B cell (primary cell): ENCODE data around the gene B3GNT9. TPM values are rescaled to one million over a fixed set of nuclear protein-coding genes. Genes with fewer than 3 reads are reported as not detected.
A peak's percentile ranks its signal among the peaks of the same experiment; 100 is the strongest.

ENCODE experiments used
- ATAC-seq: fragments of 200-7000 bp; cut with Tn5 transposase; one replicate; pipeline ENCODE4 v1.10.0; 2021; ENCODE audit warnings: low read depth, mild to moderate bottlenecking, moderate number of reproducible peaks, moderate library complexity
- CTCF ChIA-PET: fragments of 350-600 bp; sonication (Branson Sonifier 250); formaldehyde crosslinking; loops from one replicate; lab custom pipeline; 2021; ENCODE audit warnings: antibody characterized with exemption, inconsistent platforms; lab: Charles Lee
- POLR2A ChIA-PET: fragments of 350-600 bp; sonication (Branson Sonifier 250); formaldehyde crosslinking; loops from one replicate; lab custom pipeline; 2021; ENCODE audit warnings: antibody characterized with exemption; lab: Charles Lee
- DNase-seq: peaks from one replicate; pipeline ENCODE4 v3.0.0; 2013
- H2AFZ ChIP-seq: 2 replicates; pipeline ENCODE4 v1.6.1; 2012; ENCODE audit warnings: mild to moderate bottlenecking, low read depth, low read length; ENCODE audit not compliant: insufficient read depth, poor library complexity, severe bottlenecking
- H3K27ac ChIP-seq, 2 donors: 1 replicate in 1 of 2; 2 replicates in 1 of 2; pipeline ENCODE4 v1.5.1; 2012 to 2013; ENCODE audit warnings: low read length in 2 of 2, mild to moderate bottlenecking in 2 of 2, moderate library complexity in 1 of 2
- H3K27me3 ChIP-seq, 4 experiments: fragments of 200-600 bp in 1 of 4; sonication (generic) in 1 of 4; replicated peaks in 1 of 4; 1 replicate in 2 of 4; 2 replicates in 2 of 4; pipeline versions ENCODE4 v1.6.1 to v1.7.0; 2013 to 2016; ENCODE audit warnings: low read length in 3 of 4, mild to moderate bottlenecking in 2 of 4, mixed read lengths in 1 of 4, moderate library complexity in 1 of 4; ENCODE audit not compliant: insufficient read depth in 4 of 4, control insufficient read depth in 3 of 4; ENCODE audit errors: control extremely low read depth in 1 of 4
- H3K36me3 ChIP-seq, 2 experiments: replicated peaks in 1 of 2; 1 replicate in 1 of 2; 2 replicates in 1 of 2; pipeline versions ENCODE4 v1.6.1 to v1.7.1; 2013; ENCODE audit warnings: low read length in 1 of 2; ENCODE audit not compliant: insufficient read depth in 2 of 2, control insufficient read depth in 1 of 2; ENCODE audit errors: control extremely low read depth in 1 of 2, extremely low read depth in 1 of 2
- H3K4me1 ChIP-seq, 2 donors: fragments of 200-600 bp in 1 of 2; sonication (generic) in 1 of 2; 1 replicate in 1 of 2; 2 replicates in 1 of 2; pipeline versions ENCODE4 v1.5.1 to v1.6.1; 2013 to 2017; ENCODE audit warnings: low read length in 2 of 2; ENCODE audit not compliant: control insufficient read depth in 2 of 2, insufficient read depth in 2 of 2
- H3K4me2 ChIP-seq: replicated peaks from 2 replicates; pipeline ENCODE3; 2012; ENCODE audit warnings: mild to moderate bottlenecking, low read depth, low read length; ENCODE audit not compliant: poor library complexity, severe bottlenecking
- H3K4me3 ChIP-seq, 5 experiments: fragments of 200-600 bp in 1 of 5; sonication (generic) in 1 of 5; 1 replicate in 3 of 5; 2 replicates in 2 of 5; pipeline versions ENCODE4 v1.5.1 to v1.7.0; 2011 to 2016; ENCODE audit warnings: low read length in 4 of 5, mild to moderate bottlenecking in 4 of 5, low read depth in 2 of 5, control low read depth in 1 of 5, moderate library complexity in 1 of 5; ENCODE audit not compliant: insufficient read depth in 1 of 5; ENCODE audit errors: control extremely low read depth in 1 of 5, extremely low read depth in 1 of 5
- H3K79me2 ChIP-seq: fragments of 200-600 bp; sonication (generic); one replicate; pipeline ENCODE4 v1.6.0; 2016; ENCODE audit warnings: low read length; ENCODE audit not compliant: control insufficient read depth, insufficient read depth
- H3K9ac ChIP-seq: fragments of 200-600 bp; sonication (generic); 2 replicates; pipeline ENCODE4 v1.6.1; 2017; ENCODE audit warnings: mild to moderate bottlenecking, low read length, moderate library complexity
- H3K9me3 ChIP-seq, 3 donors: one replicate each; pipeline versions ENCODE4 v1.6.1 to v1.7.1; 2013; ENCODE audit warnings: low read length in 2 of 3; ENCODE audit not compliant: control insufficient read depth in 2 of 3, insufficient read depth in 1 of 3; ENCODE audit errors: control extremely low read depth in 1 of 3
- H4K20me1 ChIP-seq: 2 replicates; pipeline ENCODE4 v1.6.0; 2012; ENCODE audit warnings: mild to moderate bottlenecking, low read length; ENCODE audit not compliant: insufficient read depth, control insufficient read depth, poor library complexity, severe bottlenecking
- H3K27ac Mint-ChIP-seq: one replicate; pipeline ENCODE4 v1.8.0; 2021; ENCODE audit warnings: mixed read lengths
- H3K27me3 Mint-ChIP-seq: one replicate; pipeline ENCODE4 v1.8.0; 2021; ENCODE audit warnings: mixed read lengths
- H3K4me1 Mint-ChIP-seq: one replicate; pipeline ENCODE4 v1.8.0; 2021; ENCODE audit warnings: mixed read lengths
- H3K4me3 Mint-ChIP-seq: one replicate; pipeline ENCODE4 v1.8.0; 2021; ENCODE audit warnings: mixed read lengths
- H3K9me3 Mint-ChIP-seq: one replicate; pipeline ENCODE4 v1.8.0; 2022; ENCODE audit warnings: mixed read lengths; ENCODE audit not compliant: insufficient read depth
- EZH2 ChIP-seq: IDR thresholded peaks from 2 replicates; pipeline ENCODE4 v1.6.1; 2012; ENCODE audit warnings: borderline replicate concordance, low read depth, mild to moderate bottlenecking, moderate library complexity, low read length; ENCODE audit not compliant: insufficient read depth, poor library complexity, severe bottlenecking
- WGBS: methylation state at CpG from one replicate; pipeline ENCODE4 v1.1.5; 2013; ENCODE audit warnings: missing lambda C conversion rate; ENCODE audit not compliant: insufficient coverage; 5-methylcytosine and 5-hydroxymethylcytosine counted together
- intact Hi-C: fragments of 100-400 bp; cut with micrococcal nuclease; formaldehyde crosslinking; loops from one replicate; pipeline ENCODE4 v1.10.0; 2022
- polyA plus RNA-seq: library from polyadenylated mRNA; depleted of rRNA; stranded (reverse); fragments of >200 nt; gene quantifications from 2 replicates; pipeline ENCODE4 v1.2.3, GENCODE V29; 2012
- total RNA-seq, 2 donors: library from RNA; stranded (reverse); fragments of 120-200 nt in 1 of 2; gene quantifications; 1 replicate in 1 of 2; 2 replicates in 1 of 2; pipeline versions ENCODE4 v1.2.3 to v1.2.4, GENCODE V29; 2013 to 2022
- TF ChIP-seq, protein P1 (sequence below): fragments of 200-600 bp; IDR thresholded peaks from one replicate; pipeline ENCODE4 v1.8.0; 2022; ENCODE audit warnings: antibody characterized with exemption, mild to moderate bottlenecking

Gene B3GNT9
- total and polyA plus RNA-seq, 2 donors (not counting 1 experiment from before 2014, with no cell fraction given): 1.6 to 2.5 TPM

DNA sequence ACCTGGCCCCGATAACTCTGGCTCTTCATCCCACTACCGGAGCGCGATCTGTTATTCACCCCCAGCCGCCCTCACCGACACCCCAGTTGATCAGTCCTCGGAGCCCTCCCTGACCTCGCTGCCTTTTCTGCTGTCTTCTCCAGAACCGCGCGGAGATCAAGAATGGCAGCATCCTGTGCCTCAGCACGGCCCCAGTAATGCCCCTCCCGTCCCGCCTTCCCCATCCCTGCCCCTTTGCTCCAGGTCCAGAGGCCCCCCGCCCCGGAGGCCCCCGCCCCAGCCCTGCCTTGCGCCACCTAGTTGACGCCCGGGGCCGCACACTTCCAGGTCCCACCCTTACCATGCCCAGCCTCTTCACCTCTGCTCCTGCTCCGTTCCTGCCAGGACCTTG, 49.0 kb upstream of the B3GNT9 start:
- Histone ChIP-seq H3K9me3 (no peaks in the 10 kb centered on the region), H4K20me1 (peaks cover 27% of the 10 kb centered on the region), H3K9ac (no peak overlapping the region), H3K36me3 (peaks cover 0 to 63% of the 10 kb centered on the region in 2 experiments), H3K27me3 (no peaks in the 10 kb centered on the region), H3K4me1 (no peaks in the 10 kb centered on the region), H2AFZ (no peak overlapping the region), H3K79me2 (peaks cover 9% of the 10 kb centered on the region), H3K4me2 (no peak overlapping the region), H3K4me3 (peak overlapping the region in 1 of 5 experiments; percentile 12), H3K27ac (no peak overlapping the region)
- H3K4me3 Mint-ChIP-seq: peak overlapping the region; percentile 39
- TF ChIP-seq, protein P1, sequence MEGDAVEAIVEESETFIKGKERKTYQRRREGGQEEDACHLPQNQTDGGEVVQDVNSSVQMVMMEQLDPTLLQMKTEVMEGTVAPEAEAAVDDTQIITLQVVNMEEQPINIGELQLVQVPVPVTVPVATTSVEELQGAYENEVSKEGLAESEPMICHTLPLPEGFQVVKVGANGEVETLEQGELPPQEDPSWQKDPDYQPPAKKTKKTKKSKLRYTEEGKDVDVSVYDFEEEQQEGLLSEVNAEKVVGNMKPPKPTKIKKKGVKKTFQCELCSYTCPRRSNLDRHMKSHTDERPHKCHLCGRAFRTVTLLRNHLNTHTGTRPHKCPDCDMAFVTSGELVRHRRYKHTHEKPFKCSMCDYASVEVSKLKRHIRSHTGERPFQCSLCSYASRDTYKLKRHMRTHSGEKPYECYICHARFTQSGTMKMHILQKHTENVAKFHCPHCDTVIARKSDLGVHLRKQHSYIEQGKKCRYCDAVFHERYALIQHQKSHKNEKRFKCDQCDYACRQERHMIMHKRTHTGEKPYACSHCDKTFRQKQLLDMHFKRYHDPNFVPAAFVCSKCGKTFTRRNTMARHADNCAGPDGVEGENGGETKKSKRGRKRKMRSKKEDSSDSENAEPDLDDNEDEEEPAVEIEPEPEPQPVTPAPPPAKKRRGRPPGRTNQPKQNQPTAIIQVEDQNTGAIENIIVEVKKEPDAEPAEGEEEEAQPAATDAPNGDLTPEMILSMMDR: no peak
- no peak for TF ChIP-seq EZH2
- ATAC-seq (no peak), DNase-seq (no peak)
- intact Hi-C loops: no loop called here
- H3K4me1 Mint-ChIP-seq: peaks cover 15% of the 10 kb centered on the region
- no peaks in the 10 kb centered on the region for H3K9me3 Mint-ChIP-seq
- WGBS: 84% methylated on average over 15 of the region's 22 CpGs
- no peaks in the 10 kb centered on the region for H3K27me3 Mint-ChIP-seq
- CTCF ChIA-PET: no interaction called here
- POLR2A ChIA-PET: no interaction called here
- H3K27ac Mint-ChIP-seq: peak overlapping the region; percentile 34

DNA sequence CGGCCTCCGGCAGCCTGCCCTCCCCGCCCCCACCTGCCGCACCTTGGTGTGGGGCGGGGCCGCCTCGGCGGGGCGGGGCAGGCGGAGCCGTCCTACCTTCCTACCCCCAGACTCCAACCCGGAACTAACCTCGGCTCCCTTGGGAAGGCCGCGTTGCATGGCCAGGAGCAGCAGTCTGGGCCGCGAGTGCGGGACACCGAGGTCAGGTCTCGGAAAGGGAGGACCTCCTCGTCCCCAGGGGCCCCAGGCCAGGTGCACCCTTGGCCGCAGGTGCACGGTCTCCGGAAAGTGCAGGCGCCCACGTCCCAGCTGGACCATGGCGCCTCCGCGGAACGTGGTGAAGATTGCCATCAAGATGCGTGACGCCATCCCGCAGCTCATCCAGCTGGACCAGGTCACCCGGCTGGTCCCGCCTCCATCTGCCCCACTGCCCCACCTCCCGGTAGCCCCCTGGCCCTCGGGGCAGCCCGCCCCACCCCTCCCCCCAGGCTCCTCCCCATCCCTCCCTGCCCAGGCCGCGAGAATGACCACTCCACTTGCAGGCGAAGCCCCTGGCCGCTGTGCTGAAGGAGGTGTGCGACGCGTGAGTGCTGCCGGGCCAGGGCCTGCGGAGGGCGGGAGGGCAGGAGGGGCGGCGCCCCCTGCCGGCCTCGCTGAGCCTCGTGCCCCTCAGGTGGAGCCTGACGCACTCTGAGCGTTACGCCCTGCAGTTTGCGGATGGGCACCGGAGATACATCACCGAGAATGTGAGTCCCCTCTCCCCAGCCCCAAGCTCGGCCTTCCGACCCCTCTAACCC, 48.4 kb upstream of the B3GNT9 start, which contains the start of gene ELMO3:
Gene ELMO3 (plus strand): TSS at position 121 of the 797 bp plus-strand sequence. CDS start 196 bp downstream, at position 317.
- H3K27ac ChIP-seq: no peak within 1 kb of the TSS
- ATAC-seq (peak; percentile 45), DNase-seq (no peak)
- peaks cover 0 to 1% of the 10 kb centered on the region in 2 donors for H3K4me1 ChIP-seq
- peaks cover 32% of the 10 kb centered on the region for H4K20me1 ChIP-seq
- H3K4me3 ChIP-seq: peak within 1 kb of the TSS in 1 of 5 experiments; percentile 26
- peaks cover 0 to 68% of the 10 kb centered on the region in 2 experiments for H3K36me3 ChIP-seq
- H3K4me2 ChIP-seq: no peak within 1 kb of the TSS
- H3K9me3 Mint-ChIP-seq: no peaks in the 10 kb centered on the region
- no peak within 1 kb of the TSS for H3K9ac ChIP-seq
- intact Hi-C loops: no loop called here
- POLR2A ChIA-PET: no interaction called here
- peak within 1 kb of the TSS; percentile 39 for H3K4me3 Mint-ChIP-seq
- no peaks in the 10 kb centered on the region for H3K27me3 Mint-ChIP-seq
- H3K79me2 ChIP-seq: peaks cover 13% of the 10 kb centered on the region
- 93% methylated on average over 52 of the region's 61 CpGs for WGBS
- H2AFZ ChIP-seq: no peak within 1 kb of the TSS
- H3K27ac Mint-ChIP-seq: peak within 1 kb of the TSS; percentile 37
- no peaks in the 10 kb centered on the region for H3K9me3 ChIP-seq
- H3K4me1 Mint-ChIP-seq: peaks cover 15% of the 10 kb centered on the region
- H3K27me3 ChIP-seq: no peaks in the 10 kb centered on the region
- TF ChIP-seq EZH2: no peak
- TF ChIP-seq, protein P1: no peak
- CTCF ChIA-PET: interaction anchor here (1.2 kb wide), 1 partner anchor 11 kb away, joined by 3 read pairs; no protein-coding TSS in a partner anchor
